ENCODE results near the gene RTBDN.

- TF ChIP-seq TAF1 (IDR thresholded peaks at IDR 0.05; ENCODE audit: borderline replicate concordance, insufficient read depth, low read length) (no peak), REST (IDR thresholded peaks at IDR 0.05; ENCODE audit: insufficient read depth in 1 of 2, low read depth in 2 of 2, low read length in 2 of 2) (no peak), POLR2AphosphoS5 (IDR thresholded peaks at IDR 0.05; ENCODE audit: low read depth, low read length) (no peak)
Observed at GRCh38 chr19:12800466-12800770, 34.0 kb downstream of the RTBDN start.

Measured in PFSK-1 (cell line).